H1 (cell line): Measurements from ENCODE around the gene TPD52L1. TPM values are rescaled to one million over a fixed set of nuclear protein-coding genes. Genes with fewer than 3 reads are reported as not detected.

ENCODE experiments used
- CTCF ChIA-PET: fragments of 300-600 bp; sonication (Branson Sonifier 250); formaldehyde crosslinking; loops from one replicate; lab custom pipeline; 2021; ENCODE audit not compliant: partially characterized antibody; lab: Charles Lee
- POLR2A ChIA-PET: fragments of 300-600 bp; sonication (Branson Sonifier 250); formaldehyde crosslinking; loops from one replicate; lab custom pipeline; 2021; ENCODE audit warnings: inconsistent platforms; ENCODE audit not compliant: partially characterized antibody; lab: Charles Lee
- DNase-seq, 2 experiments: peaks; one replicate each; pipeline versions ENCODE4 v3.0.0 to v3.0.0-alpha.2; 2010 to 2022; ENCODE audit warnings: low spot score in 2 of 2, low read depth in 1 of 2, mixed read lengths in 1 of 2
- FAIRE-seq: peaks from 2 replicates; lab custom pipeline; 2011; peaks lifted over from hg19 to GRCh38; lab: Jason Lieb, UNC
- H2AFZ ChIP-seq: 2 replicates; pipeline ENCODE4 v1.8.1; 2012; ENCODE audit warnings: low read length, inconsistent platforms
- H2AK5ac ChIP-seq: 2 replicates; pipeline ENCODE4 v1.6.1; 2013; ENCODE audit warnings: low read depth, low read length
- H2BK120ac ChIP-seq: replicated peaks from 2 replicates; pipeline ENCODE3; 2013; ENCODE audit warnings: low read depth, low read length, inconsistent platforms
- H2BK12ac ChIP-seq: 2 replicates; pipeline ENCODE4 v1.6.1; 2013; ENCODE audit warnings: low read depth, low read length
- H2BK15ac ChIP-seq: 2 replicates; pipeline ENCODE4 v1.6.1; 2013; ENCODE audit warnings: low read length
- H2BK20ac ChIP-seq: 2 replicates; pipeline ENCODE4 v1.6.1; 2013; ENCODE audit warnings: low read length
- H2BK5ac ChIP-seq: 2 replicates; pipeline ENCODE4 v1.6.1; 2013; ENCODE audit warnings: low read depth, low read length
- H3K14ac ChIP-seq: 2 replicates; pipeline ENCODE4 v1.6.1; 2013; ENCODE audit warnings: inconsistent platforms; ENCODE audit not compliant: insufficient read length
- H3K18ac ChIP-seq: 2 replicates; pipeline ENCODE4 v1.6.1; 2013; ENCODE audit warnings: low read length; ENCODE audit errors: extremely low read depth
- H3K23ac ChIP-seq: 2 replicates; pipeline ENCODE4 v1.6.1; 2013; ENCODE audit warnings: inconsistent platforms; ENCODE audit not compliant: insufficient read length
- H3K23me2 ChIP-seq: 2 replicates; pipeline ENCODE4 v1.6.1; 2013; ENCODE audit warnings: low read depth, low read length
- H3K27ac ChIP-seq: 2 replicates; pipeline ENCODE4 v1.6.1; 2011; ENCODE audit warnings: low read depth, low read length, inconsistent platforms
- H3K27me3 ChIP-seq, 4 experiments: replicated peaks in 1 of 4; 1 replicate in 1 of 4; 2 replicates in 3 of 4; pipeline versions ENCODE4 v1.6.1 to v1.8.1; 2011 to 2013; ENCODE audit warnings: low read length in 3 of 4, mild to moderate bottlenecking in 3 of 4, inconsistent platforms in 2 of 4, mixed read lengths in 2 of 4, moderate library complexity in 1 of 4; ENCODE audit not compliant: control insufficient read depth in 3 of 4, insufficient read depth in 3 of 4; ENCODE audit errors: extremely low read depth in 1 of 4
- H3K36me3 ChIP-seq, 4 experiments: 2 replicates each; pipeline versions ENCODE4 v1.6.1 to v1.8.1; 2011 to 2013; ENCODE audit warnings: mild to moderate bottlenecking in 4 of 4, low read length in 3 of 4, moderate library complexity in 2 of 4, control low read depth in 1 of 4, inconsistent platforms in 1 of 4; ENCODE audit not compliant: insufficient read depth in 4 of 4, control insufficient read depth in 2 of 4
- H3K4ac ChIP-seq: replicated peaks from 2 replicates; pipeline ENCODE3; 2013; ENCODE audit warnings: low read length, low read depth, mixed read lengths, inconsistent platforms; ENCODE audit not compliant: insufficient read length
- H3K4me1 ChIP-seq, 4 experiments: replicated peaks in 1 of 4; 1 replicate in 1 of 4; 2 replicates in 3 of 4; pipeline versions ENCODE4 v1.6.1 to v1.8.1; 2011 to 2013; ENCODE audit warnings: low read length in 3 of 4, inconsistent platforms in 2 of 4, mixed read lengths in 1 of 4; ENCODE audit not compliant: insufficient read depth in 4 of 4, control insufficient read depth in 3 of 4
- H3K4me2 ChIP-seq, 2 experiments: 2 replicates each; pipeline versions ENCODE4 v1.6.1 to v1.8.1; 2011 to 2013; ENCODE audit warnings: low read depth in 2 of 2, low read length in 2 of 2, control low read depth in 1 of 2, inconsistent platforms in 1 of 2, mild to moderate bottlenecking in 1 of 2; ENCODE audit not compliant: insufficient read depth in 1 of 2
- H3K4me3 ChIP-seq, 4 experiments: fragments of 200-600, 300-600 bp in 1 of 4; sonication (generic), shearing (Covaris generic), sonication (Bioruptor Twin) in 1 of 4; 2 replicates each; pipeline versions ENCODE4 v1.5.1 to v1.8.1; 2011 to 2016; ENCODE audit warnings: low read length in 4 of 4, low read depth in 3 of 4, control low read depth in 2 of 4, inconsistent platforms in 2 of 4, mild to moderate bottlenecking in 2 of 4, mixed read lengths in 1 of 4, moderate library complexity in 1 of 4; ENCODE audit not compliant: insufficient read depth in 2 of 4; ENCODE audit errors: extremely low read depth in 1 of 4
- H3K56ac ChIP-seq: replicated peaks from 2 replicates; pipeline ENCODE3; 2013; ENCODE audit warnings: low read depth, mild to moderate bottlenecking, mixed read lengths, low read length, inconsistent platforms; ENCODE audit not compliant: insufficient read length
- H3K79me1 ChIP-seq: 2 replicates; pipeline ENCODE4 v1.6.1; 2013; ENCODE audit warnings: low read depth, low read length, control low read depth
- H3K79me2 ChIP-seq, 2 experiments: 2 replicates each; pipeline versions ENCODE4 v1.6.1 to v1.8.1; 2012 to 2013; ENCODE audit warnings: low read length in 2 of 2, mild to moderate bottlenecking in 2 of 2, inconsistent platforms in 1 of 2; ENCODE audit not compliant: insufficient read depth in 2 of 2, control insufficient read depth in 1 of 2
- H3K9ac ChIP-seq, 4 experiments: replicated peaks in 1 of 4; 1 replicate in 1 of 4; 2 replicates in 3 of 4; pipeline versions ENCODE4 v1.6.1 to v1.8.1; 2011 to 2013; ENCODE audit warnings: low read depth in 3 of 4, low read length in 3 of 4, control low read depth in 2 of 4, mild to moderate bottlenecking in 2 of 4, moderate library complexity in 2 of 4, inconsistent platforms in 1 of 4; ENCODE audit errors: extremely low read depth in 1 of 4
- H3K9me3 ChIP-seq, 2 experiments: 2 replicates each; pipeline versions ENCODE4 v1.6.1 to v1.8.1; 2012 to 2013; ENCODE audit warnings: mild to moderate bottlenecking in 2 of 2, moderate library complexity in 2 of 2, control low read depth in 1 of 2, inconsistent platforms in 1 of 2, low read depth in 1 of 2, low read length in 1 of 2, mixed read lengths in 1 of 2; ENCODE audit not compliant: insufficient read depth in 2 of 2
- H4K20me1 ChIP-seq, 2 experiments: replicated peaks in 1 of 2; 2 replicates each; pipeline versions ENCODE3 to v1.8.1; 2011 to 2013; ENCODE audit warnings: inconsistent platforms in 2 of 2, low read length in 2 of 2, mild to moderate bottlenecking in 1 of 2; ENCODE audit not compliant: insufficient read depth in 2 of 2, control insufficient read depth in 1 of 2
- H4K5ac ChIP-seq: 2 replicates; pipeline ENCODE4 v1.6.1; 2013; ENCODE audit warnings: low read length, low read depth, mixed read lengths, inconsistent platforms; ENCODE audit not compliant: insufficient read length
- H4K8ac ChIP-seq: 2 replicates; pipeline ENCODE4 v1.8.0; 2013; ENCODE audit warnings: mild to moderate bottlenecking, moderate library complexity, low read length, inconsistent platforms; ENCODE audit not compliant: insufficient read depth; ENCODE audit errors: extremely low read depth
- H4K91ac ChIP-seq: replicated peaks from 2 replicates; pipeline ENCODE3; 2013; ENCODE audit warnings: low read length, mixed read lengths, inconsistent platforms; ENCODE audit not compliant: insufficient read length
- RXRA ChIP-seq: IDR thresholded peaks from 2 replicates; pipeline ENCODE4 v1.6.1; 2011; ENCODE audit warnings: low read depth, mild to moderate bottlenecking, low read length, moderate library complexity; ENCODE audit not compliant: insufficient read depth
- polyA plus RNA-seq, 7 experiments: library from polyadenylated mRNA; depleted of rRNA in 3 of 7; stranded (reverse) in 5 of 7; unstranded in 2 of 7; fragments of >200 nt in 5 of 7; fragments of 200-250 nt in 2 of 7; gene quantifications; 1 replicate in 5 of 7; 2 replicates in 1 of 7; 4 replicates in 1 of 7; pipeline versions ENCODE4 v1.2.1 to v1.2.3, GENCODE V29; 2011 to 2013; ENCODE audit warnings: missing spikeins in 2 of 7, mixed read lengths in 2 of 7
- total RNA-seq: library from RNA; stranded (reverse); fragmentation: NEBNext Ultra II Directional; extraction: Animal tissue kit (Norgen Biotek cat#: 25700); gene quantifications from 2 replicates; pipeline ENCODE4 v1.2.1, GENCODE V29; 2021

Gene TPD52L1
- total and polyA plus RNA-seq, 2 of the 8 experiments (the other 6 are each of a cell fraction or from before 2014, with no cell fraction given) = 7.4 to 14.2 TPM

GRCh38 chr6:125246566-125246965 lies 93.0 kb downstream of the TPD52L1 start:
- Histone ChIP-seq H2BK120ac (no peak overlapping the region), H3K36me3 (no peaks in the 10 kb centered on the region), H3K4ac (no peak overlapping the region), H3K27ac (no peak overlapping the region), H4K20me1 (no peaks in the 10 kb centered on the region), H3K4me3 (no peak overlapping the region), H2AFZ (no peak overlapping the region), H3K23me2 (no peaks in the 10 kb centered on the region), H2BK15ac (no peak overlapping the region), H3K9me3 (no peaks in the 10 kb centered on the region), H4K8ac (no peak overlapping the region), H3K79me1 (no peaks in the 10 kb centered on the region), H3K79me2 (no peaks in the 10 kb centered on the region), H2BK5ac (no peak overlapping the region), H3K4me2 (no peak overlapping the region), H3K14ac (no peak overlapping the region), H2BK12ac (no peak overlapping the region), H3K4me1 (peaks cover 0 to 2% (median under 1%) of the 10 kb centered on the region in 4 experiments; a peak in 2 of 7 replicates), H4K5ac (no peak overlapping the region), H3K23ac (no peak overlapping the region), H2BK20ac (no peak overlapping the region), H3K9ac (no peak overlapping the region), H3K18ac (no peak overlapping the region), H2AK5ac (no peak overlapping the region), H3K56ac (no peak overlapping the region), H4K91ac (no peak overlapping the region), H3K27me3 (no peaks in the 10 kb centered on the region)
- no peak for FAIRE-seq
- ChIA-PET POLR2A (interaction anchor here (1.2 kb wide), 1 partner anchor 16 kb away, joined by 3 read pairs; no protein-coding TSS in a partner anchor), CTCF (interaction anchor here (1.5 to 2.8 kb wide), 3 partner anchors 11 to 96 kb away, joined by 3 to 12 read pairs (median 5); no protein-coding TSS in a partner anchor)
- no peak for TF ChIP-seq RXRA
- no peak for DNase-seq
